GM12872 (cell line): ENCODE results near the gene CASKIN1.

Experiments used
- TF ChIP-seq, protein P1 (sequence below): IDR thresholded peaks from 3 replicates; pipeline ENCODE4 v1.5.1; 2011; ENCODE audit warnings: low read depth, mild to moderate bottlenecking, low read length, moderate library complexity; ENCODE audit not compliant: insufficient read depth

CASKIN1 gene

DNA sequence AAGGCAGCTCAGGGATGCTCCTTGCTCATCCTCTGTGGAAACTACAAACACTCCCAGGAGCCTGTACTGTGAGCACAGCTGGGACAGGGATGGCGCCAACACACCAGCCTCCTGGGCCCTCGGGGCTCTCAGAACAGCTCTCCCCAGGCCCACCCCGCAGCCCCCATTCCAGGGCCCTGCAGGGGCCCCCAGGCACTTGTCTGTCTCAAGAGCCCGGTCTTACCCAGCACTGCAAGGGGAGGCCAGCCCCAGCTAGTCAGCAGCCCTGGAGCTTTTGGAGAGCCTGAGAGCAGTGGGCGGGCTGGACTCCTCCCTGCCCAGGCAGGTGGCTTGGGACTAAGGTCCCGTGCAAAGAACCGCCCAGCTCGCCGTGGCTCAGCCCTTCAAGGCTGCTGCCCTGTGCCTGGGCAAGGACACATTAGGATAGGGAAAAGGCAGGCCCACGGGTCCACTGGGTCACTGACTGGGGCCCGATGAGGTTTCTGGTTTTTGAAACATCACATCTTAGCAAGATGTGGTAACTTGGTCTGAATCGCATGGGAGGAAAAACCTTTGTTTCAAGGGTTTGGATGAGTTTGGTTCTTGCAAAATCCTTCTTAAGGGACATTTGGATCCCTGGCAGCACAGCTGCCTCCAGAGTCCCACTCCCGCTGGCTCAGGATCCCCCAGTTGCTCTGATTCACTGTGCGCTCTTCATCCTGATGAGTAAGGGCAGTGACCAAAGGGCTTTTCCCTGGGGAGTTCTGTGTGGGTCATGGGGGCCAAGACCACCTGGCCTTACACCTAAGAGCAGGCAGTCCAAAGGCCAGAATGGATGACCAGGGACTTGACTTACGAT, 42.7 kb upstream of the CASKIN1 start:
- TF ChIP-seq, protein P1, sequence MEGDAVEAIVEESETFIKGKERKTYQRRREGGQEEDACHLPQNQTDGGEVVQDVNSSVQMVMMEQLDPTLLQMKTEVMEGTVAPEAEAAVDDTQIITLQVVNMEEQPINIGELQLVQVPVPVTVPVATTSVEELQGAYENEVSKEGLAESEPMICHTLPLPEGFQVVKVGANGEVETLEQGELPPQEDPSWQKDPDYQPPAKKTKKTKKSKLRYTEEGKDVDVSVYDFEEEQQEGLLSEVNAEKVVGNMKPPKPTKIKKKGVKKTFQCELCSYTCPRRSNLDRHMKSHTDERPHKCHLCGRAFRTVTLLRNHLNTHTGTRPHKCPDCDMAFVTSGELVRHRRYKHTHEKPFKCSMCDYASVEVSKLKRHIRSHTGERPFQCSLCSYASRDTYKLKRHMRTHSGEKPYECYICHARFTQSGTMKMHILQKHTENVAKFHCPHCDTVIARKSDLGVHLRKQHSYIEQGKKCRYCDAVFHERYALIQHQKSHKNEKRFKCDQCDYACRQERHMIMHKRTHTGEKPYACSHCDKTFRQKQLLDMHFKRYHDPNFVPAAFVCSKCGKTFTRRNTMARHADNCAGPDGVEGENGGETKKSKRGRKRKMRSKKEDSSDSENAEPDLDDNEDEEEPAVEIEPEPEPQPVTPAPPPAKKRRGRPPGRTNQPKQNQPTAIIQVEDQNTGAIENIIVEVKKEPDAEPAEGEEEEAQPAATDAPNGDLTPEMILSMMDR: no peak

DNA sequence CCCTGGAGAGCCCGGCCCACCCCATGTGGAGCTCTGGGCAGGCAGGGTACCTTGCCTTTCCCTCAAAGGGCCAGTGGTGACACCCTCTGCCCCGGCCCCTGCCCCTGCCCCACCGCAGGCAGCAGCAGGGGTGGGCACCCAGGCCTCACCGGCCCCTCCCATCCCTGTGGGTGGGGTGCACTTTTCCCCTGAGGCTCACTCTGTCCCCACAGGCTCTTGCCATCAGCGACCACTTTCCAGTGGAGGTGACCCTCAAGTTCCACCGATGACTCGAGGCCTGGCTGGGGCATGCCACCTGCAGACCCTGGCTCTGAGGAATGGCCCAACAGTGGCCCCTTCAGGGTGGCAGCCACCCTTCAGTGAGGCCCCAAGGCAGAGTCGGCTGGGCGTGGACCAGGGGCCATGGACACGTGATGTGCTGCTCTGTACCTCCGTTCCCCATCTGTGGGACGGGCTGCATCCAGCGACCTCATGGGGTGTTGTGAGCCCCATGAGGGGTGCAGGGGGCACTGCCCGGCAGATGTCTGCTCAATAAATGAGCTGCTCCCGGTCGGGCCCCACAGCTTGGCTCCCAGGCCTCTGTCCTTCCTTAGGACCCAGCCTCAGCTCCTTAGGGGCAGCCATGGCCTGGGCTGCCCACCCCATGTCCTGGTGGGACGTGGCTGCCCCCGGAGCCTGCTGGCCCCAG, 41.9 kb upstream of the CASKIN1 start:
- TF ChIP-seq, protein P1: no peak

DNA sequence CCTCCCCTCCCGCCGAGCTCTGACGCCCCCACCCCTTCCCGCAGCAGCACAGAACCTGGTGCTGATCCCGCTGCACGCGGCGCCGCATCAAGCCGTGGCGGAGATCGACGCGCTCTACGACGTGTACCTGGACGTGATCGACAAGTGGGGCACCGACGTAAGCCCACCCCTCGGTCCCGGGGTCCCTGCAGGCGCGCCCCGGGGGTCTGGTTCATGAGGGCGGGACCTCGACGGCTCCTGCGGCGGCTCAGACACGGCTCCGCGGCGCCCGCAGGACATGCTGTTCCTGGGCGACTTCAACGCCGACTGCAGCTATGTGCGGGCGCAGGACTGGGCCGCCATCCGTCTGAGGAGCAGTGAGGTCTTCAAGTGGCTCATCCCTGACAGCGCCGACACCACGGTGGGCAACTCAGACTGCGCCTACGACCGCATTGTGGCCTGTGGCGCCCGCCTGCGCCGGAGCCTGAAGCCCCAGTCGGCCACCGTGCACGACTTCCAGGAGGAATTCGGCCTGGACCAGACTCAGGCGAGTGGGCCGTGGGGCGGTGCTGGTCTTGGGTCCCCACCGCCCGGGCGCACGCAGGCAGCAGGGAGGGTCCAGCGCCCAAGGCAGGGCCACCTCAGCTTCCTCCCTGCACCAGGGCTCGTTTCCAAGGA, 41.2 kb upstream of the CASKIN1 start:
- TF ChIP-seq, protein P1: no peak

DNA sequence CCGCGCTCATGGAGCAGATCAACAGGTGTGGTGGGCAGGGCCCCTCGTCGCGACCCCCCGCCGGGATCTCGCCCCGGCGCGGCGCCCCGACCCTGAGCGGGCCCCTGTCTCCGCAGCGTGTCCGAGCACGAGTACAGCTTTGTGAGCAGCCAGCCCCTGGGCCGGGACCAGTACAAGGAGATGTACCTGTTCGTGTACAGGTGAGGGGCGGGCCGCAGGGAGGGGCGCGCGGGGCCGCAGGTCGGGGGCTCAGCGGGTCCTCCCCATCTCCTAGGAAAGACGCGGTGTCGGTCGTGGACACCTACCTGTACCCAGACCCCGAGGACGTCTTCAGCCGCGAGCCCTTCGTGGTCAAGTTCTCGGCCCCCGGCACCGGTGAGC, 40.7 kb upstream of the CASKIN1 start:
- TF ChIP-seq, protein P1: no peak

DNA sequence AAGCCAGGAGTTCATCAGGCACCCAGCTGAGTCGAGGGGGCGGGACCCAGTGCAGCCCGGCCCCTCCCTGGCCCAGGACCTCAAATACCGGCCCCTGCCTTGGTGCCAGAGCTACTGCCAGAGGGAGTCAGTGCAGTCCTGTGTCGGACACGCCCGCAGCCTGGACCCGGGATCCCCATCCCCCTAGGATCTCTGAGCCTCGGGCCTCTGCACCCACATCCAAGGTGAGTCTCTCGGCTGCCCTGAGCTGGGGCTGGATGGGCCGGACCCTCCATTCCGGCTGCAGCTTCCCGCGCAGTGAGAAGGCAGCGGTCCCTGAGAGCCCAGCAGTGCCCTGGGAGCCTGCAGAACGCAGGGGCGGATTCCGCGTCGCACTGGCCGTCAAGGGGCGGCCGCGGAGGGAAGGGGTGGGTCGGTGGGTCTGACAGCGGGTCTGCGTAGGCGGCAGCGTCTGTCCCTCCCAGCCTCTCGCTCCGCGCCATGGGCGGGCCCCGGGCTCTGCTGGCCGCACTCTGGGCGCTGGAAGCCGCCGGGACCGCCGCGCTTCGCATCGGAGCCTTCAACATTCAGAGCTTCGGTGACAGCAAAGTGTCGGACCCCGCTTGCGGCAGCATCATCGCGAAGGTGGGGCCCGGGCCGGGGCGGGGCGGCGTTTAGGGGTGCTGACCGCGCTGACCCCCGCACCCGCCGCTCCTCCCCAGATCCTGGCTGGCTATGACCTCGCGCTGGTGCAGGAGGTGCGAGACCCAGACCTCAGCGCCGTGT, 40.1 kb upstream of the CASKIN1 start, which contains the start of gene DNASE1L2:
TSS of gene DNASE1L2 (plus strand) at position 108 of the 765 bp plus-strand sequence. CDS start at position 481, 373 bp downstream.
- TF ChIP-seq, protein P1: no peak

DNA sequence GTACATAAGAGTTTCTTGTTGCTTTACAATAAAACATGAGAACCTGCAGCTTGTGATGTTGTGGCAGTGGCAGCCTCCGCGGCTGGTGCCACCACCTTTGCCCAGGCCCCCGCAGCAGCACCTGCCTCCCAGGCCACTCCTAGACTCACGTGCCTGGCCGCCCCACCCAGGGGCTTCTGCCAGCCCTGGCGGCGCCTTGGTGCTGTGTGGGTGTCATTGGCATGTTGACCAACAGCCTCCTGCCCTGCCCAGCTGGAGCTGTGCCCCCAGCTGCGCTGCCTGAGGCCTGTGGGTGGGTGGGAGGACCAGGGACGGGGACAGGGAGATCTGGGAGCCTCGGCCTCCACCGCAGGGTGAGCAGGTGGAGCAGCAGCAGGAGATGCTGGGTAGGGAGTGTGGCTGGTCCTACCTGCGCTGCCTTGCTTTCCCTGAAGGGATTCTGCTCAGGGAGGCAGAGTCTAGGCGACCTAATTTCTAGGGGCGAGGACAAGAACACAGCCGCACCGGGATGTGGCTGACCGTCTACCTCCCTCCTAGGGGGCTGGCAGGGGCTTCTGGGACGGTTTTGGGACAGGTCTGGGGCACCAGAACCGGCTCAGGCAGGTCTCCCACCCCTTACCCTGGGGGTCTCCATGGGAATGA, 39.4 kb upstream of the CASKIN1 start:
- TF ChIP-seq, protein P1: no peak
